RWPE2 (cell line): Measurements from ENCODE around the gene PITX3.

ENCODE experiments used
- ATAC-seq: fragments of 200-7000 bp; cut with Tn5 transposase; 3 replicates; pipeline ENCODE4 v1.9.1; 2021; ENCODE audit warnings: low read depth
- DNase-seq: peaks from one replicate; pipeline ENCODE4 v3.0.0-alpha.2; 2020; ENCODE audit warnings: low spot score
- H3K27ac ChIP-seq: fragments of 450-650 bp; 2 replicates; pipeline ENCODE4 v1.5.1; 2017; ENCODE audit warnings: mild to moderate bottlenecking; ENCODE audit not compliant: poor library complexity, severe bottlenecking
- H3K27me3 ChIP-seq: fragments of 250-450 bp; sonication (Bioruptor Pico); 2 replicates; pipeline ENCODE4 v1.5.1; 2021; ENCODE audit warnings: mild to moderate bottlenecking, moderate library complexity; ENCODE audit not compliant: insufficient read depth, poor library complexity, severe bottlenecking
- H3K36me3 ChIP-seq: fragments of 250-450 bp; sonication (Bioruptor Pico); 2 replicates; pipeline ENCODE4 v1.5.1; 2020; ENCODE audit warnings: low read depth, mild to moderate bottlenecking, moderate library complexity
- H3K4me1 ChIP-seq: fragments of 250-450 bp; sonication (Bioruptor Pico); 2 replicates; pipeline ENCODE4 v1.5.1; 2021; ENCODE audit warnings: mild to moderate bottlenecking, moderate library complexity; ENCODE audit not compliant: insufficient read depth, poor library complexity, severe bottlenecking
- H3K4me3 ChIP-seq: fragments of 250-450 bp; sonication (Bioruptor Pico); 2 replicates; pipeline ENCODE4 v1.5.1; 2021; ENCODE audit warnings: mild to moderate bottlenecking, moderate library complexity; ENCODE audit not compliant: severe bottlenecking
- H3K9me3 ChIP-seq: fragments of 250-450 bp; sonication (Bioruptor Pico); 2 replicates; pipeline ENCODE4 v1.5.1; 2021; ENCODE audit warnings: mild to moderate bottlenecking, moderate library complexity; ENCODE audit not compliant: severe bottlenecking
- TF ChIP-seq, protein P1 (sequence below): fragments of 450-650 bp; IDR thresholded peaks from one replicate; pipeline ENCODE4 v1.5.1; 2017; ENCODE audit warnings: mild to moderate bottlenecking, moderate library complexity; ENCODE audit not compliant: poor library complexity, severe bottlenecking

The PITX3 gene

GRCh38 chr10:102241444-102242117 is at the start of gene PITX3:
Gene PITX3, minus strand, starts transcription at chr10:102241512. Its CDS starts 9,432 bp downstream, at chr10:102232080.
- peaks cover 8% of the 10 kb centered on the region for H3K27me3 ChIP-seq
- peaks cover 11% of the 10 kb centered on the region for H3K4me1 ChIP-seq
- H3K9me3 ChIP-seq = no peaks in the 10 kb centered on the region
- DNase-seq (peak; percentile 90), ATAC-seq (peak; percentile 38)
- H3K27ac ChIP-seq = no peak within 1 kb of the TSS
- H3K4me3 ChIP-seq = peak within 1 kb of the TSS; percentile 35
- H3K36me3 ChIP-seq = no peaks in the 10 kb centered on the region
- TF ChIP-seq, protein P1, sequence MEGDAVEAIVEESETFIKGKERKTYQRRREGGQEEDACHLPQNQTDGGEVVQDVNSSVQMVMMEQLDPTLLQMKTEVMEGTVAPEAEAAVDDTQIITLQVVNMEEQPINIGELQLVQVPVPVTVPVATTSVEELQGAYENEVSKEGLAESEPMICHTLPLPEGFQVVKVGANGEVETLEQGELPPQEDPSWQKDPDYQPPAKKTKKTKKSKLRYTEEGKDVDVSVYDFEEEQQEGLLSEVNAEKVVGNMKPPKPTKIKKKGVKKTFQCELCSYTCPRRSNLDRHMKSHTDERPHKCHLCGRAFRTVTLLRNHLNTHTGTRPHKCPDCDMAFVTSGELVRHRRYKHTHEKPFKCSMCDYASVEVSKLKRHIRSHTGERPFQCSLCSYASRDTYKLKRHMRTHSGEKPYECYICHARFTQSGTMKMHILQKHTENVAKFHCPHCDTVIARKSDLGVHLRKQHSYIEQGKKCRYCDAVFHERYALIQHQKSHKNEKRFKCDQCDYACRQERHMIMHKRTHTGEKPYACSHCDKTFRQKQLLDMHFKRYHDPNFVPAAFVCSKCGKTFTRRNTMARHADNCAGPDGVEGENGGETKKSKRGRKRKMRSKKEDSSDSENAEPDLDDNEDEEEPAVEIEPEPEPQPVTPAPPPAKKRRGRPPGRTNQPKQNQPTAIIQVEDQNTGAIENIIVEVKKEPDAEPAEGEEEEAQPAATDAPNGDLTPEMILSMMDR = peak; percentile 9

- DNase-seq (no peak), ATAC-seq (no peak)
- Histone ChIP-seq H3K27me3 (no peaks in the 10 kb centered on the region), H3K4me1 (no peaks in the 10 kb centered on the region), H3K36me3 (peaks cover 7% of the 10 kb centered on the region; the same call in 1 of the 2 replicates), H3K9me3 (no peaks in the 10 kb centered on the region), H3K27ac (no peak overlapping the region), H3K4me3 (no peak overlapping the region)
- TF ChIP-seq, protein P1 = no peak
These were observed 48.5 kb upstream of the PITX3 start for GRCh38 chr10:102289840-102290239.

DNA sequence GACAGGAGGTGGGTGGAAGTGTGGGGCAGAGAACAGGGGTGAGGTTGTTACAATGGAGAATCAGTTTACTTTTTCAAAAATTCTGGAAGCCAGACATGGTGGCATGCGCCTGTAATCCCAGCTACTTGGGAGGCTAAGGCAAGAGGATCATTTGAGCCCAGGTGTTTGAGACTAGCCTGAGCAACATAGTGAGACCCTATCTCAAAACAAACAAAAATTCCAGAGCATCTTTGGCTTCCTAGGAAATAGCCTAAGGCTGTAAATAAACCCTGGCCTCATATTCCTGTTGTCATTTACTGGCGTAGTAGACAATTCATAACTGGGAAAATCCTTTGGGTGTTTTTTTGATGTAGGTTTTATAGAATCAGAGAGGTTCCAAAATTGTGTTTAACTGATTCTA is 48.0 kb upstream of the PITX3 start:
- no peak overlapping the region for H3K27ac ChIP-seq
- DNase-seq (no peak), ATAC-seq (no peak)
- H3K9me3 ChIP-seq = no peaks in the 10 kb centered on the region
- TF ChIP-seq, protein P1 = no peak
- no peaks in the 10 kb centered on the region for H3K27me3 ChIP-seq
- peaks cover 4% of the 10 kb centered on the region for H3K4me1 ChIP-seq
- H3K36me3 ChIP-seq = peaks cover 7% of the 10 kb centered on the region; the same call in 1 of the 2 replicates
- no peak overlapping the region for H3K4me3 ChIP-seq

GRCh38 chr10:102287991-102288390 is 46.7 kb upstream of the PITX3 start:
- Histone ChIP-seq H3K4me3 (no peak overlapping the region), H3K4me1 (peaks cover 10% of the 10 kb centered on the region), H3K9me3 (no peaks in the 10 kb centered on the region), H3K27ac (no peak overlapping the region), H3K36me3 (peaks cover 3% of the 10 kb centered on the region; the same call in 1 of the 2 replicates), H3K27me3 (no peaks in the 10 kb centered on the region)
- TF ChIP-seq, protein P1 = no peak
- ATAC-seq (no peak), DNase-seq (no peak)

DNA sequence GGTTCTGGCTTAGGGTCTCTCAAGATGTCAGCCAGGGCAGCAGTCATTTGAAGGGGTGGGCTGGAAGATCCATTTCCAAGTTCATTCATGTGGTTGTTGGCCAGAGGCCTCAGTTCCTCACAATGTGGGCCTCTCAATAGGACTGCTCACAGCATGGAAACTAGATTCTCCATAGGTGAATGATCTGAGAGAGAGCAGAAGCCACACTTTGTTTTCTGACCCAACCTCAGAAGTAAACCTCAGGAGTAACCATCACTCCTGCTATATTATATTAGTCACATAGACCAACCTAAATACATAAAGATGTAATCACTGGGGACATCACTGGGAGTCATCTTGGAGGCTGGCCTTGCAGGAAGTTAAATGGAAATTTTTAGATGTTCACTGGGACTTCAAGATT is 46.2 kb upstream of the PITX3 start:
- TF ChIP-seq, protein P1 = no peak
- ATAC-seq (no peak), DNase-seq (no peak)

More for the DNA sequence above, 46.2 kb upstream of the PITX3 start:
- Histone ChIP-seq H3K9me3 (no peaks in the 10 kb centered on the region), H3K27ac (no peak overlapping the region), H3K4me1 (peaks cover 15% of the 10 kb centered on the region), H3K4me3 (no peak overlapping the region), H3K27me3 (no peaks in the 10 kb centered on the region), H3K36me3 (no peaks in the 10 kb centered on the region)
